WERI-Rb-1 (cell line): ENCODE data around the gene RANBP3.
A peak's percentile ranks its signal among the peaks of the same experiment; 100 is the strongest.

Experiments
- DNase-seq: peaks from one replicate; pipeline ENCODE4 v3.0.0-alpha.2; 2020
- H3K27ac ChIP-seq: fragments of 250-450 bp; sonication (Bioruptor Pico); 2 replicates; pipeline ENCODE4 v1.5.1; 2020; ENCODE audit warnings: mild to moderate bottlenecking, moderate library complexity
- H3K27me3 ChIP-seq: fragments of 250-450 bp; sonication (Bioruptor Pico); 2 replicates; pipeline ENCODE4 v1.5.1; 2021; ENCODE audit warnings: mild to moderate bottlenecking, low read depth, moderate library complexity; ENCODE audit not compliant: insufficient read depth, severe bottlenecking
- H3K36me3 ChIP-seq: fragments of 250-450 bp; sonication (Bioruptor Pico); 2 replicates; pipeline ENCODE4 v1.5.1; 2020; ENCODE audit warnings: mild to moderate bottlenecking, moderate library complexity
- H3K4me3 ChIP-seq: 2 replicates; pipeline ENCODE4 v1.5.1; 2011; ENCODE audit warnings: low read depth, mild to moderate bottlenecking, control low read depth, low read length
- H3K9me3 ChIP-seq: fragments of 250-450 bp; sonication (Bioruptor Pico); 2 replicates; pipeline ENCODE4 v1.5.1; 2021; ENCODE audit warnings: mild to moderate bottlenecking, moderate library complexity; ENCODE audit not compliant: severe bottlenecking
- CTCF ChIP-seq: IDR thresholded peaks from 2 replicates; pipeline ENCODE4 v1.5.1; 2011; ENCODE audit warnings: low read depth, mild to moderate bottlenecking, control low read depth, inconsistent platforms, low read length

RANBP3 gene

GRCh38 chr19:5908773-5909442, 69.0 kb downstream of the RANBP3 start:
- no peaks in the 10 kb centered on the region for H3K9me3 ChIP-seq
- H3K27ac ChIP-seq: peak overlapping the region; percentile 75
- no peaks in the 10 kb centered on the region for H3K27me3 ChIP-seq
- peak; percentile 76 for DNase-seq
- no peak for TF ChIP-seq CTCF
- H3K36me3 ChIP-seq: peaks cover 9% of the 10 kb centered on the region
- no peak overlapping the region for H3K4me3 ChIP-seq

- Histone ChIP-seq H3K27me3 (no peaks in the 10 kb centered on the region), H3K4me3 (no peak overlapping the region), H3K36me3 (peaks cover 8% of the 10 kb centered on the region), H3K27ac (peak overlapping the region; percentile 75), H3K9me3 (no peaks in the 10 kb centered on the region)
- no peak for TF ChIP-seq CTCF
- peak; percentile 37 for DNase-seq
Observed at GRCh38 chr19:5907241-5907640, 70.7 kb downstream of the RANBP3 start.

- H3K27ac ChIP-seq: peak overlapping the region; percentile 70
- H3K9me3 ChIP-seq: no peaks in the 10 kb centered on the region
- no peak for DNase-seq
- no peaks in the 10 kb centered on the region for H3K27me3 ChIP-seq
- H3K4me3 ChIP-seq: peak overlapping the region; percentile 60
- peaks cover 19% of the 10 kb centered on the region for H3K36me3 ChIP-seq
- no peak for TF ChIP-seq CTCF
Observed at GRCh38 chr19:5905114-5905778, 72.7 kb downstream of the RANBP3 start.

GRCh38 chr19:5904352-5905113, 73.4 kb downstream of the RANBP3 start, which contains the start of gene VMAC:
Gene VMAC (plus strand): TSS chr19:5904872. CDS start chr19:5904891, 19 bp downstream.
- TF ChIP-seq CTCF: no peak
- H3K27me3 ChIP-seq: no peaks in the 10 kb centered on the region
- H3K36me3 ChIP-seq: peaks cover 26% of the 10 kb centered on the region
- peak within 1 kb of the TSS; percentile 92 for H3K27ac ChIP-seq
- no peaks in the 10 kb centered on the region for H3K9me3 ChIP-seq
- DNase-seq: peak; percentile 100
- peak within 1 kb of the TSS; percentile 100 for H3K4me3 ChIP-seq

GRCh38 chr19:5903624-5904351, 74.2 kb downstream of the RANBP3 start, which contains the start of gene NDUFA11:
Gene NDUFA11 (minus strand): TSS chr19:5903790. CDS start chr19:5903708, 82 bp downstream.
- peak; percentile 97 for DNase-seq
- H3K36me3 ChIP-seq: peaks cover 26% of the 10 kb centered on the region
- H3K27me3 ChIP-seq: no peaks in the 10 kb centered on the region
- H3K9me3 ChIP-seq: no peaks in the 10 kb centered on the region
- H3K4me3 ChIP-seq: peak within 1 kb of the TSS; percentile 100
- H3K27ac ChIP-seq: peak within 1 kb of the TSS; percentile 92
- no peak for TF ChIP-seq CTCF
